Activated gamma-delta T cell (primary cell): ENCODE results near the gene DGKZ.

Experiments
- DNase-seq: peaks from one replicate; lab custom pipeline; 2025; lab: John Stamatoyannopoulos, UW

DGKZ gene

DNA sequence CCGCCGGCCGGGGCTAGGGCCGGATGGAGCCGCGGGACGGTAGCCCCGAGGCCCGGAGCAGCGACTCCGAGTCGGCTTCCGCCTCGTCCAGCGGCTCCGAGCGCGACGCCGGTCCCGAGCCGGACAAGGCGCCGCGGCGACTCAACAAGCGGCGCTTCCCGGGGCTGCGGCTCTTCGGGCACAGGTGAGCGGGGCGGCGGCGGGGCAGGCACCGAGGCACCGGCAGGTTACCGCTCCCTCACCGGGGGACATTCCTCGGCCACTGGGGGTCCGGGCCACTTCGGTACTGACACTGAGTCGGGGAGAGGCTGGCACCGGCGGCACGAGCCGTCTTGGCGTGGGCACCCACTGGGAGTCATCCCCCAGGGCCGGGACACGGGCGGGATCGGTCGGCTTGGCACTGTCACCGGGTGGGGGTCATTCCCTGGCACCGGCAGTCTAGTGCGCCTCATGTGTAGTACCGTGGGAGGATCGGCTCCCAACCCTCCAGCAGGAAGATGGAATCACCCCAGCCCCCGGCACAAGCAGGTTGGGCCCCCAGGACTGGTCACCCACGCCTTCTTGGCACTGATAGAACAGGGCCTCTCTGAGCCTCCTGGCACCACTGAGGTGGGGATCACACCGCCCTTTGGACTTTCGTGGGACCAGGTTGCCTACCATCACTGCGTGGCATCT, 511 bp downstream of the DGKZ start:
- DNase-seq = no peak

- peak; percentile 28 for DNase-seq
Observed at GRCh38 chr11:46348566-46349401, 1.5 kb downstream of the DGKZ start.

DNA sequence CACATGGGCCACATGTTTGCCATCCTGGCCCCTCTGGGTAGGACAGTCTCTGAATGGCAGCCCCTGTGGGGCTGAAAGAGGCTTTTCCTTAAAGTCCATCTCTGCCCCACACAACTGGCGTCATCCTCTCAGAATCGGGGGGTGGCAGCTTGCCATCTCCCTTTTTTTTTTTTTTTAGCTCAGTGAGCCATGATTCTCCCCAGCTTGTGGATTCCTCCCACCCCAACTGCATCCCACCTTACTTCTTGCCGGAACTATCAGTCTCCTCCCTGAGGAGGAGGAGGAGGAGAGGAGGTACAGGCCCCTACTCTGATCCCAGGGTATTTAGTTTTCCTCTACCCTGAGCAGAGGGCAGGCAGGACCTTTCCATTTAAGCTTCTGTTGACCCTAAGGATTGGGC, 3.4 kb downstream of the DGKZ start:
- no peak for DNase-seq

DNA sequence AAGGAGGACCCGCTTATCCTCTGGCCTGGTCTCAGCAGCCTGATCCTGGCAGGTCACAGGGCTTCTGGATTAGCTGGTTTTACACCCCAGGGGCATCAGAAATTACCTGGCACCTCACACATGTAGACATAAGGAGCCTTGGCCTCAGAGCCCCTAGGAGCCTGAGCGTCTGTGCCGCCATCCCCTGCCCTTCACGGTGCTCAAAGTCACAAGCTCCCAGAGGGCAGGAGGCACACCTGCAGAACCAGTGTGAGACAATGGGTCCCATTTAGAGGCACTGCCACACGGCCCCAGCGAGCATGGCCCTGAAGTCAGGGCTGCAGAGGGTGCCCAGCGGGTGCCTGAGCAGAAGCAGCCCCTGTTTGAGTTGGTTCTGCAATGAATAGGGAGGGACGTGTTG, 3.9 kb downstream of the DGKZ start:
- no peak for DNase-seq

DNA sequence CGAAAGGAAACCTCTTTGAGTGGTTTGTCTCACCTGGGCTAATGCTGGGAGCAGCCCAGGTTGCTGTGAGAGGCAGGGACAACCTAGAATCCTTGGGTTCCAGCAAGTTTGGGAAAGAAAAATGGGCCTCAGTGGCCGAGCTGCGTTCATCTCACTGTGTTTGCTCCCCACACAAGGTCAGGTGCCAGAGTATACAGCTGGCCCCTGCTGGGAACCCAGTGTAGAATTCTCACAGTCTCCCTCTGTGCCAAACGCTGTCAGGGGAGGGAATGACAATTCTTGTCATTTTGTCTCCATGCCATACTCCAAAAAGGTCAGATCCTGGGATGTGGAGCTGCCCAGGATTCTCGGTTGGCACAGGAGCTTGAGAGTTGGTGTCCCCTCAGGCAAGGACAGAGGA, 4.3 kb downstream of the DGKZ start:
- no peak for DNase-seq

DNA sequence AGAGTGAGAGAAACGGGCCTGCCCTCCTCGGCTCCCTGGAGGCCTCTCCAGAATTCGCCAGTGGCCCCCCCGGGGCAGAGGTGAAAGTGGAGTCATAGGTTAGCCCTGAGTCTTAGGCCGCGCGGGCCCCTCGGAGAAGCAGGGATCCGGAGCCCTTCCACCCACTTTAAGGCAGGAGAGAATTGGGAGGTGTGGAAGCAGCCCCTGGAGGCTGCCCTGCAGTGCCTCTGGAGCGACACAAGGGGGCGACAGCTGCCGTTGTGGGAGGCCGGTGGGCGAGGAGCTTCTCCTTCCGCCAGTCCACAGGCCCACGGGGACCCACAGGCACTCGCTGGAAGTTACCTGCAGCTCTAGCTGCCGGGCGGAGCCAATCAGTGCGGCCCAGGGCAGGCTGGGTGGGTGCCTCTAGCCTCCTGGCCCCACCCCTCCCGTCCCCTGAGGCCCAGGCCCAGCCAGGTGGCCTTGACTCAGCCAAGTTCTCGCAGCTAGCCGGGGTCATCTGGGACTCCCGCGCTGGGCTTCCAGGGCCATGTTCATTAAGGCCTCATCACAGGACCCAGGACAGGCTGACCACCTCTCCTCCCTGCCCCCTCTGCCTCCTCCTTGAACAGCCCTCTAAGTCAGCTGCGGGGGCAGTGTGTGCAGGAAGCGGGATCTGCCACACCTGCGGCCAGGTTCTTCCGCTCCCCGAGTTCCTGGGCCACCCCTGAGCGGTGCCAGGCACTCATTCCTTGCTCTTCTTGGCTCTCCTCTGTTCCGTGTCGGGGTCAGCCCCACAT, 5.0 kb downstream of the DGKZ start:
- peak; percentile 54 for DNase-seq

GRCh38 chr11:46353698-46354097, 6.4 kb downstream of the DGKZ start:
- no peak for DNase-seq

- DNase-seq = no peak
Observed at GRCh38 chr11:46356924-46357482, 9.7 kb downstream of the DGKZ start.

- DNase-seq = no peak
Observed at GRCh38 chr11:46357483-46357936, 10.2 kb downstream of the DGKZ start.

DNA sequence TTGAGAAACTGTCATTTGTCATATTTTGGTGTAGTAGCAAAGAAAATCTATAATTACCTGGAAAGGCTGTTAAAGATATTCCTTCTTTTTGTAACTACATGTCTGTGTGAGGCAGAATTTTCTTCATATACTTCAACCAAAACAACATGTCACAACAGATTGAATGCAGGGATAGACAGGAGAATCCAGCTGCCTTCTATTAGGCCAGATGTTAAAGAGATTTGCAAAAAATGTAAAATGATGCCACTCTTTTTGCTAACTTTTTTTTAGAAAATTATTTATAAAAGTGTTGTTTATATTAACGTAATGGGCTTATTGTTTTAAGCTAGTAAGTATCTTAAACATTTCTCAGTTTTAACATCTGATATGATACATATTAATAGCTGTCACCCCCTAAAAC, 12.7 kb downstream of the DGKZ start:
- DNase-seq = no peak

- no peak for DNase-seq
Observed at GRCh38 chr11:46360878-46361277, 13.6 kb downstream of the DGKZ start.

GRCh38 chr11:46361283-46362155, 14.3 kb downstream of the DGKZ start:
- DNase-seq = no peak

DNA sequence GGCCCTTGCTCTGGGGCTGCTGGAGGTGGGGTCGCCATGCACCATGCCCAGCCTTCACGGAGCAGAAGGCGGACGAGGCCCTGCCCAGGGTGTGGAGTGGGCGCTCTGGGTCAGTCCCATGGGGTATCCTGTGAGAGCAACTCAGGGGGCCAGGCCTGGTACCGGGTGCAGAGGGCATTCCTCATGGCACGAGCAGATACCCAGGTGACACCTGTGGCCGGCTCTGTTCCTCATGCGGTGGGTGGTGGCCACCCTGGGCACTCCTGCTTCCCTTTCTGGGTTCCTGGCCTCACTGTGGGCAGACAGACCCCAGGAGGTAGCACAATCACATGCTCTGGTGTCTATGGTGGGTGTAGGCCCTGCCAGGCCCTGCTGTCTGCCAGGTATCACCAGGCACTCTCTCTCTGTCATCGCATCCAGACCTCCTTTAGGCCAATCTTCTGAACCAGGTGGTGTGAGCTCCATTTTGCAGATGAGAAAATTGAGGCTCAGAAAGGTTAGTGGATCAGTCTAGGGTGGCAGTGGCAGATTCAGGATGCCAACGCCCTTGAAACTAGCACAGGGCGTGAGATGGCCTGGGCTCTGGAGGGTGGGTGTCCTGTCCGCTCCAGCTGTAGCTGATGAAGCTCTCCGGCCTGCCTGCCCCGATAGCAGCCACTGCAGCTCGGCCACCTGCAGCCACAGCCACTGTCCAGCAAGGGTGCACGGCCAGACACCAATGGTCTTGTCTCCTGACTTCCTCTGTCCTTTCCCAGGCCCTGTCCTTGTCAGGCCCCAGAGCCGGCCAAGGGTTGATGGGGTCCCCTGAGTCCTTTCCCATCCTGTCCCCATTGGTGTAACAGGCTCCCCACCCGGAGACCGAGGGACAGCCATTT, 15.1 kb downstream of the DGKZ start:
- DNase-seq = no peak

DNA sequence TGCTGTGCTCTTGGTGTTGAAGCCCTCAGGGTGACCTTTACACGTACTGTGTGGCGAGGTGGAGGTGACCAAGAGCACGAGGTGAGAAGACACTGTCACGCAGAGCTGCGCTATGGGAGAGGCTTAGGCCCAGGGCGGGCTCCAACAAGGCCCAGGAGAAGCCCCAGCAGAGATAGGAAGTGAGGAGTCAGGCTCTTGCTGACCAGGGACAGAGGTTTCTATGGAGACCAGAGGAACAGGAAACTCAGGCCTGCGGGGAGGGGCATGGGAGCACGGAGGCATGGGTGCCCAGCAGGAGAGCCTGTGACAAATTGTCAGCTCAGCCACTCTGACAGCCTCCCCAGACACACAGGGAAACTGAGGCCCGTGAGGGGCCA, 15.8 kb downstream of the DGKZ start:
- no peak for DNase-seq

GRCh38 chr11:46363455-46364005, 16.3 kb downstream of the DGKZ start:
- no peak for DNase-seq

DNA sequence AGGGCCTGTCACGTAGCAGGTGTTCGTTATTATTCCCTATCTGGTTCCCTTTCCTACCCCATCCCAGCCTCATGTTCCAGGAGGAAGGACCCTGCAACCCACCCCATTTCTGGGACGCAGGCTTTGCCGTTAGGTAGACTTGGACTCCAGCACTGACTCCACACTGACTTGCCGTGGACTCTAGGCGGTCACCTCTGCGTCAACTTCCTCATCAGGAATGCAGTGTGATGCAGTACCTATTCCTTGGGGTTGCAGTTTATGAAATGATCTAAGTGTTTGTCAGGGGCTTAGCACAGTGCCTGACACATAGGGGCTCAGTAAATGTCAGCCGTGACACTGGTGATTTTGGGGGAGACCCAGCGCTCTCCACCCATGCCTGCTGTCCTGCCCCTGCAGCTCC, 16.8 kb downstream of the DGKZ start:
- DNase-seq = no peak

DNA sequence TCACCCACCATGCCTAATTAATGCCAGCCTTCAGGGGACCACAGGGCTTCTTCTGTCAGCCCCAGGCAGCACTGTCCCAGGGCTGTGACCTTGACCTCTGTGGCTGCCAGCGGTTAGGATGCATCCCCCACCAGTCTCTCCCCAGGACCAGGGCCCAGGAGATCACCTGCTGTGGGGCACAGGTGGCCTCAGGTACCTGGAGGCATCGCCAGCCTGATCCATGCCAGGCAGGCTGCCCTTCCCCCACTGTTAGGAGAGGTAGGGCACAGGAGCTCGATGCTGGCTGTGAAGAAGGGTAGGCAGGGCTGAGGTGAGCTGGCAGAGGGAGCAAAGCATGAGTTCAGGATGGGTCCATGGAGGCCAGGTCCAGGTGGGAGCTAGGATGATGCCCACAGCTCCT, 17.5 kb downstream of the DGKZ start:
- no peak for DNase-seq

DNA sequence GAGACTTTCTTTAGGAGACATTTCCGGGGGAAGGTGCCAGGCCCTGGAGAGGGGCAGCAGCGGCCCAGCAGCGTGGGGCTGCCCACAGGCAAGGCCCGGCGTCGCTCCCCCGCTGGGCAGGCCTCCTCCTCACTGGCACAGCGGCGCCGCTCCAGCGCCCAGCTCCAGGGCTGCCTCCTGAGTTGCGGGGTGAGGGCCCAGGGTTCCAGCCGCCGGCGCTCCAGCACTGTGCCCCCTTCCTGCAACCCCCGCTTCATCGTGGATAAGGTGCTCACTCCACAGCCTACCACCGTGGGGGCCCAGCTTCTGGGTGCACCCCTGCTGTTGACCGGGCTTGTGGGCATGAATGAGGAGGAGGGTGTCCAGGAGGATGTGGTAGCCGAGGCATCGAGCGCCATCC, 19.0 kb downstream of the DGKZ start:
- DNase-seq = no peak

DNA sequence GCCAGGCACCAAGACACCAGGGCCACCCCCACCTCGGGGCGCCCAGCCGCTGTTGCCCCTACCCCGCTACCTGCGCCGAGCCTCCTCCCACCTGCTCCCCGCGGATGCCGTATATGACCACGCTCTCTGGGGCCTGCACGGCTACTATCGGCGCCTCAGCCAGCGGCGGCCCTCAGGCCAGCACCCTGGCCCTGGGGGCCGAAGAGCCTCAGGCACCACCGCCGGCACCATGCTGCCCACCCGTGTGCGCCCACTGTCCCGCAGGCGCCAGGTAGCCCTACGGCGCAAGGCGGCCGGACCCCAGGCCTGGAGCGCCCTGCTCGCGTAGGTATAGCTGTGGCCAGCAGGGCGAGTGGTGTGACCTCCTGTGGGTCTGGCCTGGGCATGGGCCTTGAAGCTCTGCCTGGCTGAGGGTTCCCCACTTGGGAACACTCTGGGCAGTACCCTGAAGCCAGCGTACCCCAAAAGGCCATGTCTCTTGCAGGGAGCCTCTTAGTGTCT, 19.4 kb downstream of the DGKZ start:
- no peak for DNase-seq
